K562 (cell line): ENCODE data around the gene ZNF32. TPM values are rescaled to one million over a fixed set of nuclear protein-coding genes. Genes with fewer than 3 reads are reported as not detected.

ENCODE experiments used
- E2F3 ChIP-seq: fragments of 250-450 bp; sonication (Bioruptor Pico); IDR thresholded peaks from 2 replicates; pipeline ENCODE4 v1.4.0; 2020; ENCODE audit warnings: mild to moderate bottlenecking
- ETV5 ChIP-seq: sonication (generic); formaldehyde crosslinking; IDR thresholded peaks from 2 replicates; pipeline ENCODE4 v1.4.0; 2020; ENCODE audit warnings: low read depth, mild to moderate bottlenecking, missing genetic modification reagents
- HDAC1 ChIP-seq, 2 experiments: fragments of 450-650 bp; IDR thresholded peaks; 2 replicates each; pipeline ENCODE4 v1.6.1; 2016 to 2017; ENCODE audit warnings: inconsistent platforms in 1 of 2, mild to moderate bottlenecking in 1 of 2, moderate library complexity in 1 of 2
- HLTF ChIP-seq: fragments of 450-650 bp; IDR thresholded peaks from 2 replicates; pipeline ENCODE4 v1.6.1; 2016
- MAFF ChIP-seq: IDR thresholded peaks from 2 replicates; pipeline ENCODE4 v1.6.1; 2012; ENCODE audit warnings: low read length, improper control_type of control experiment
- MAZ ChIP-seq, 2 experiments: fragments of 450-650 bp in 1 of 2; sonication (generic) in 1 of 2; formaldehyde crosslinking; IDR thresholded peaks in 1 of 2; conservative IDR thresholded peaks in 1 of 2; 2 replicates each; pipeline versions ENCODE4 v1.4.0 to v1.5.0; 2020; ENCODE audit warnings: mild to moderate bottlenecking in 1 of 2, missing genetic modification reagents in 1 of 2
- MEF2A ChIP-seq: IDR thresholded peaks from 2 replicates; pipeline ENCODE4 v1.6.1; 2011; ENCODE audit warnings: low read depth, mild to moderate bottlenecking, low read length, moderate library complexity; ENCODE audit not compliant: control insufficient read depth
- MYC ChIP-seq, 2 experiments: fragments of 250-450 bp in 1 of 2; sonication (Bioruptor Pico) in 1 of 2; IDR thresholded peaks; 2 replicates each; pipeline versions ENCODE4 v1.5.1 to v1.6.1; 2012 to 2021; ENCODE audit warnings: low read depth in 2 of 2, borderline replicate concordance in 1 of 2, improper control_type of control experiment in 1 of 2, low read length in 1 of 2, mild to moderate bottlenecking in 1 of 2, moderate library complexity in 1 of 2
- NFRKB ChIP-seq: fragments of 450-650 bp; IDR thresholded peaks from 2 replicates; pipeline ENCODE4 v1.6.1; 2016; ENCODE audit warnings: low read depth
- NR2C1 ChIP-seq, 2 experiments: fragments of 450-650 bp; IDR thresholded peaks; 2 replicates each; pipeline ENCODE4 v1.6.1; 2017; ENCODE audit warnings: mild to moderate bottlenecking in 2 of 2, antibody characterized with exemption in 1 of 2, inconsistent platforms in 1 of 2, missing compliant biosample characterization in 1 of 2, missing genetic modification characterization in 1 of 2
- SMAD3 ChIP-seq: fragments of 450-650 bp; formaldehyde crosslinking; conservative IDR thresholded peaks from 2 replicates; pipeline ENCODE4 v1.4.0; 2020; ENCODE audit warnings: mild to moderate bottlenecking
- SP2 ChIP-seq: IDR thresholded peaks from 2 replicates; pipeline ENCODE4 v1.6.1; 2011; ENCODE audit warnings: mild to moderate bottlenecking, low read depth, low read length, moderate library complexity; ENCODE audit not compliant: poor library complexity, severe bottlenecking; ENCODE audit errors: extremely low read depth
- TGIF2 ChIP-seq: sonication (generic); formaldehyde crosslinking; IDR thresholded peaks from 2 replicates; pipeline ENCODE4 v1.8.1; 2022; ENCODE audit warnings: mild to moderate bottlenecking, missing genetic modification reagents, moderate library complexity
- YY1 ChIP-seq, 3 experiments: IDR thresholded peaks; 2 replicates each; pipeline ENCODE4 v1.6.1; 2011; ENCODE audit warnings: low read length in 2 of 3, mild to moderate bottlenecking in 2 of 3, moderate library complexity in 2 of 3, borderline replicate concordance in 1 of 3, control low read depth in 1 of 3, low read depth in 1 of 3; ENCODE audit not compliant: insufficient read depth in 3 of 3, insufficient replicate concordance in 2 of 3, control insufficient read depth in 1 of 3, insufficient read length in 1 of 3; ENCODE audit errors: extremely low read depth in 1 of 3
- ZC3H4 ChIP-seq: sonication (generic); formaldehyde crosslinking; IDR thresholded peaks from 2 replicates; pipeline ENCODE4 v1.9.0; 2021; ENCODE audit warnings: missing genetic modification reagents, borderline replicate concordance
- ZC3H8 ChIP-seq: fragments of 450-650 bp; IDR thresholded peaks from 2 replicates; pipeline ENCODE4 v1.6.1; 2017
- ZNF140 ChIP-seq: fragments of 250-450 bp; sonication (Bioruptor Pico); IDR thresholded peaks from 2 replicates; pipeline ENCODE4 v1.8.0; 2021; ENCODE audit warnings: moderate library complexity, mild to moderate bottlenecking, inconsistent platforms
- ZNF23 ChIP-seq: fragments of 250-450 bp; sonication (Bioruptor Pico); IDR thresholded peaks from 2 replicates; pipeline ENCODE4 v1.4.0; 2020; ENCODE audit warnings: mild to moderate bottlenecking
- ZNF77 ChIP-seq: fragments of 250-450 bp; sonication (Bioruptor Pico); IDR thresholded peaks from 2 replicates; pipeline ENCODE4 v1.5.0; 2020
- ZNF780A ChIP-seq: fragments of 250-450 bp; sonication (Bioruptor Pico); IDR thresholded peaks from 2 replicates; pipeline ENCODE4 v1.5.0; 2021; ENCODE audit warnings: mild to moderate bottlenecking
- ZSCAN32 ChIP-seq: fragments of 450-650 bp; formaldehyde crosslinking; IDR thresholded peaks from 2 replicates; pipeline ENCODE4 v1.4.0; 2020; ENCODE audit warnings: mild to moderate bottlenecking, moderate library complexity
- polyA plus RNA-seq, 8 experiments: library from polyadenylated mRNA; depleted of rRNA in 4 of 8; stranded (reverse) in 5 of 8; unstranded in 3 of 8; fragments of >200 nt; fragmentation: Nextera tagmentation in 2 of 8; fragmentation: Illumina TruSeq in 1 of 8; extraction: Ambion mirVana in 2 of 8; extraction: Trizol in 1 of 8; gene quantifications; 2 replicates each; pipeline versions ENCODE4 v1.2.1 to v1.2.3, GENCODE V29; 2011 to 2014; ENCODE audit warnings: inconsistent platforms in 1 of 8, missing spikeins in 1 of 8
- total RNA-seq, 7 experiments: library from RNA; depleted of rRNA in 6 of 7; stranded (reverse); fragments of >200 nt in 6 of 7; fragmentation: Illumina TruSeq in 2 of 7; extraction: Trizol in 2 of 7; gene quantifications; 2 replicates each; pipeline versions ENCODE4 v1.2.1 to v1.2.3, GENCODE V29; 2011 to 2021; ENCODE audit warnings: low replicate concordance in 1 of 7
- TF ChIP-seq, protein P1 (sequence below), 2 experiments: fragments of 450-650 bp; conservative IDR thresholded peaks; 2 replicates each; pipeline ENCODE4 v1.6.1; 2017; ENCODE audit warnings: mild to moderate bottlenecking in 2 of 2, moderate library complexity in 2 of 2
- TF ChIP-seq, protein P2 (sequence below): fragments of 250-450 bp; sonication (Bioruptor Pico); IDR thresholded peaks from 2 replicates; pipeline ENCODE4 v1.9.0; 2021; ENCODE audit warnings: mild to moderate bottlenecking
- TF ChIP-seq, protein P3 (sequence below): IDR thresholded peaks from 2 replicates; pipeline ENCODE4 v1.6.1; 2016; ENCODE audit warnings: missing genetic modification characterization, missing compliant biosample characterization

ZNF32 gene
- total and polyA plus RNA-seq, 9 of the 15 experiments (the other 6 are each of a cell fraction or from before 2014, with no cell fraction given) = 17.3 to 57.0 (median 26.3) TPM

DNA sequence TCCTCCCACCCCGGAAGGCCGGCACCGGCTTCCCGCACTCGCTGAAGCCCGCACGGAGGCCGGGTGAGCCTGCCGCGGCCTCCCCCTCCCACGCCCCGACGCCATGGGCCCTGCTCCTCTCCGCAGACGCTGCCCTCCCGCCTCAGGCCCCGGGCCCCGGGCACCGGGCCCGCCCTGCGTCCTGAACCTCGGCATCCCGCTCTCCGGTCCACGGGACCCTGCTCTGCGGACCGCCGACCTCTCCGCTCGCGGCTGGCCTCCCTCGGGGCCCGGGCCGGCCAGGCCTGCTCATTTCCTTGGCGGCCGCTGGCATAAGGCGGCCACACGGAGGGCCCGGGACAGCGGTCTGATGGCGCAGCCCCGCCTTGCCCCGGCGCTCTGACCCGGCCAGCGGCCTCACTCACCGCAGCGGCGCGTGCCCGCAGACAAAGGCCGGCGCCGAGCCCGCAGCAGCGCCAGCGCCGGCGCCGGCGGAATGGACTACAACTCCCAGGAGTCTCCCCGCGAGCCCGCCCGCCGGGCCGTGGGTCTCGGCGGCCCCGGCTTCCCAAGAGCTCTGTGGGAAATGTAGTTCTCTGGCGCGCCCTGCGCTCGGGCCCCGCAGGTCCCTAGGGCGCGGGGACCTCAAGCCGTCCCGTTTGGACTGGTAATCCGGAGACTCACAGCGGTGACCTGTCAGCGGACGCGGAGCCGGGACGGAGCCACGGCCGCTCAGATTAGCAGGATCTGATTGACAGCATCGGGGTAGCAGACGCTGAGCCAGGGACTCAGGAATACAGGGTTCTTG is at the start of gene ZNF32 (continued):
- TF ChIP-seq MYC (IDR thresholded peaks at IDR 0.05; ENCODE audit: low read depth, low read length) = 0 out of 2 replicates have a peak, but pooled peaks have one; percentile 39
- no peak for TF ChIP-seq MYC (CRISPR knock-in tag; IDR thresholded peaks at IDR 0.05; ENCODE audit: borderline replicate concordance, low read depth)
- 0 out of 2 replicates have a peak, but pooled peaks have one; percentile 18 for TF ChIP-seq E2F3 (CRISPR knock-in tag)
- TF ChIP-seq ZNF23 = no peak
- TF ChIP-seq, protein P1, sequence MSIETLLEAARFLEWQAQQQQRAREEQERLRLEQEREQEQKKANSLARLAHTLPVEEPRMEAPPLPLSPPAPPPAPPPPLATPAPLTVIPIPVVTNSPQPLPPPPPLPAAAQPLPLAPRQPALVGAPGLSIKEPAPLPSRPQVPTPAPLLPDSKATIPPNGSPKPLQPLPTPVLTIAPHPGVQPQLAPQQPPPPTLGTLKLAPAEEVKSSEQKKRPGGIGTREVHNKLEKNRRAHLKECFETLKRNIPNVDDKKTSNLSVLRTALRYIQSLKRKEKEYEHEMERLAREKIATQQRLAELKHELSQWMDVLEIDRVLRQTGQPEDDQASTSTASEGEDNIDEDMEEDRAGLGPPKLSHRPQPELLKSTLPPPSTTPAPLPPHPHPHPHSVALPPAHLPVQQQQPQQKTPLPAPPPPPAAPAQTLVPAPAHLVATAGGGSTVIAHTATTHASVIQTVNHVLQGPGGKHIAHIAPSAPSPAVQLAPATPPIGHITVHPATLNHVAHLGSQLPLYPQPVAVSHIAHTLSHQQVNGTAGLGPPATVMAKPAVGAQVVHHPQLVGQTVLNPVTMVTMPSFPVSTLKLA (conservative IDR thresholded peaks at IDR 0.05) = 0 out of 4 replicates have a peak, but pooled peaks of 1 of the 2 experiments have one; percentile 46
- TF ChIP-seq MEF2A = no peak
- TF ChIP-seq ETV5 (CRISPR knock-in tag) = 0 out of 2 replicates have a peak, but pooled peaks have one; percentile 39
- peak; percentile 81; the same call in 1 of the 2 replicates for TF ChIP-seq TGIF2 (CRISPR knock-in tag)
- no peak for TF ChIP-seq NFRKB
- no peak for TF ChIP-seq HLTF
- TF ChIP-seq, protein P2, sequence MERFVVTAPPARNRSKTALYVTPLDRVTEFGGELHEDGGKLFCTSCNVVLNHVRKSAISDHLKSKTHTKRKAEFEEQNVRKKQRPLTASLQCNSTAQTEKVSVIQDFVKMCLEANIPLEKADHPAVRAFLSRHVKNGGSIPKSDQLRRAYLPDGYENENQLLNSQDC (CRISPR knock-in tag) = no peak
- TF ChIP-seq HDAC1 (IDR thresholded peaks at IDR 0.05) = 0 out of 4 replicates have a peak, but pooled peaks of 1 of the 2 experiments have one; percentile 18
- no peak for TF ChIP-seq ZC3H8
- TF ChIP-seq YY1 (IDR thresholded peaks at IDR 0.05; ENCODE audit: borderline replicate concordance in 1 of 3, control insufficient read depth in 1 of 3, extremely low read depth in 1 of 3, insufficient read depth in 3 of 3, insufficient read length in 1 of 3, insufficient replicate concordance in 2 of 3, low read depth in 1 of 3, low read length in 2 of 3) = peak in 2 of 3 experiments; percentile 9 to 29
- TF ChIP-seq ZNF140 (CRISPR knock-in tag) = no peak
- TF ChIP-seq NR2C1 (IDR thresholded peaks at IDR 0.05) = 0 out of 2 replicates have a peak, but pooled peaks have one; percentile 19
- peak; percentile 67 for TF ChIP-seq NR2C1 (tag; IDR thresholded peaks at IDR 0.05)
- TF ChIP-seq MAZ (CRISPR knock-in tag; conservative IDR thresholded peaks at IDR 0.05 in 1 of 2, IDR thresholded peaks at IDR 0.05 in 1 of 2) = peak; percentile 1 to 67; a peak in 2 of 4 replicates
- no peak for TF ChIP-seq ZNF780A (CRISPR knock-in tag)
- TF ChIP-seq ZNF77 (CRISPR knock-in tag) = no peak
- TF ChIP-seq ZSCAN32 (CRISPR knock-in tag) = no peak
- TF ChIP-seq, protein P3, sequence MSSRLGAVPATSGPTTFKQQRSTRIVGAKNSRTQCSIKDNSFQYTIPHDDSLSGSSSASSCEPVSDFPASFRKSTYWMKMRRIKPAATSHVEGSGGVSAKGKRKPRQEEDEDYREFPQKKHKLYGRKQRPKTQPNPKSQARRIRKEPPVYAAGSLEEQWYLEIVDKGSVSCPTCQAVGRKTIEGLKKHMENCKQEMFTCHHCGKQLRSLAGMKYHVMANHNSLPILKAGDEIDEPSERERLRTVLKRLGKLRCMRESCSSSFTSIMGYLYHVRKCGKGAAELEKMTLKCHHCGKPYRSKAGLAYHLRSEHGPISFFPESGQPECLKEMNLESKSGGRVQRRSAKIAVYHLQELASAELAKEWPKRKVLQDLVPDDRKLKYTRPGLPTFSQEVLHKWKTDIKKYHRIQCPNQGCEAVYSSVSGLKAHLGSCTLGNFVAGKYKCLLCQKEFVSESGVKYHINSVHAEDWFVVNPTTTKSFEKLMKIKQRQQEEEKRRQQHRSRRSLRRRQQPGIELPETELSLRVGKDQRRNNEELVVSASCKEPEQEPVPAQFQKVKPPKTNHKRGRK (tag) = no peak
- TF ChIP-seq SP2 = no peak
- no peak for TF ChIP-seq MAFF
- no peak for TF ChIP-seq SMAD3
- TF ChIP-seq ZC3H4 (CRISPR knock-in tag) = no peak
